Measurements from ENCODE around the gene SNX15. TPM values are rescaled to one million over a fixed set of nuclear protein-coding genes. Genes with fewer than 3 reads are reported as not detected.

SNX15 gene
- total and polyA plus RNA-seq, 2 donors (not counting 3 experiments of a cell fraction or from before 2014, with no cell fraction given) = 15.5 to 21.8 TPM

DNA sequence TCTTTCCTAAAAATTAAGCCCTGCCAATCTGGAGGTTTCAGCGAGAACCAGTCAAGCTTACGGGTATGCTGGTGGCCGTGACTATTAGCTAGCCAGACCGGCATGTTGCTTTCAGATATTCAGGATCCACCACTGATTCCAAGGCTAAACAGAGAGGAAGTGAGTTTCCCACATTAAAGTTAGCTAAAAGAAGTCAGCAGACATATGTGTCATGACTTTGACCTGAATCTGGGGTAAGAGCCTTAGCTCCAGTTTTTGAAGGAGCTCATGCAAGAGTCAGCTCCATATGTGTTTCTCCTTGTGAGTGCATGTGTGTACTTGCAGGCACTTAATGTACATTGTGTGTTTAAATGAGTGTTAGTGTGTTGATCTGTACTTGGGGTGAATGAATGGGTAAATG, 58.2 kb downstream of the SNX15 start:
- no TSS peak for BruUV-seq (replicated peaks)
- intact Hi-C loops (cut with micrococcal nuclease) (loop anchor here (2.0 kb wide), 1 partner anchor 25 kb away; the partner anchor contains the start of gene TM7SF2), dilution Hi-C loops (cut with MboI; ENCODE audit: extremely low pct_ligation_motif_present, low sequenced_read_pairs) (no loop called here)
- Histone ChIP-seq H3K9ac (replicated peaks; ENCODE audit: extremely low read depth, insufficient read depth, low read length) (no peak overlapping the region), H3K36me3 (ENCODE audit: control insufficient read depth in 2 of 2, extremely low read depth in 1 of 2, insufficient read depth in 2 of 2, low read length in 2 of 2) (peaks cover 5 to 28% of the 10 kb centered on the region in 2 experiments), H3K9me1 (replicated peaks; ENCODE audit: control insufficient read depth, extremely low read depth, insufficient read depth, low read length) (no peaks in the 10 kb centered on the region), H2AFZ (ENCODE audit: low read depth, low read length) (no peak overlapping the region), H3K9me3 (replicated peaks; ENCODE audit: control insufficient read depth, insufficient read depth, low read length) (no peaks in the 10 kb centered on the region), H3K27me3 (ENCODE audit: control insufficient read depth in 2 of 2, insufficient read depth in 2 of 2, low read length in 2 of 2) (no peaks in the 10 kb centered on the region), H3K79me2 (ENCODE audit: control insufficient read depth, insufficient read depth, low read length) (peaks cover 34% of the 10 kb centered on the region), H3K4me2 (ENCODE audit: insufficient read depth, low read length) (no peak overlapping the region), H3K4me1 (ENCODE audit: control insufficient read depth, extremely low read depth, insufficient read depth, low read length) (peaks cover 17% of the 10 kb centered on the region), H4K20me1 (replicated peaks; ENCODE audit: control insufficient read depth, extremely low read depth, insufficient read depth, low read length) (no peaks in the 10 kb centered on the region), H3K27ac (ENCODE audit: insufficient read depth, low read depth, low read length) (no peak overlapping the region), H3K4me3 (replicated peaks in 1 of 3; ENCODE audit: insufficient read depth in 1 of 3, low read depth in 1 of 3, low read length in 3 of 3) (no peak overlapping the region)
- TF ChIP-seq POLR2A (IDR thresholded peaks at IDR 0.05; ENCODE audit: low read depth, low read length) (no peak), JUN (IDR thresholded peaks at IDR 0.05; ENCODE audit: borderline replicate concordance, insufficient read depth, insufficient read length, low read depth) (no peak), MYC (IDR thresholded peaks at IDR 0.05; ENCODE audit: low read depth, low read length) (no peak), FOS (IDR thresholded peaks at IDR 0.05; ENCODE audit: borderline replicate concordance, insufficient read depth, low read length) (no peak), EZH2 (IDR thresholded peaks at IDR 0.05; ENCODE audit: borderline replicate concordance, low read depth, low read length, severe bottlenecking) (no peak), POLR2AphosphoS5 (IDR thresholded peaks at IDR 0.05; ENCODE audit: insufficient read depth, low read depth, low read length) (no peak), GATA2 (IDR thresholded peaks at IDR 0.05; ENCODE audit: insufficient read depth, insufficient read length, low read depth, low read length) (no peak)
- TF ChIP-seq, protein P1, sequence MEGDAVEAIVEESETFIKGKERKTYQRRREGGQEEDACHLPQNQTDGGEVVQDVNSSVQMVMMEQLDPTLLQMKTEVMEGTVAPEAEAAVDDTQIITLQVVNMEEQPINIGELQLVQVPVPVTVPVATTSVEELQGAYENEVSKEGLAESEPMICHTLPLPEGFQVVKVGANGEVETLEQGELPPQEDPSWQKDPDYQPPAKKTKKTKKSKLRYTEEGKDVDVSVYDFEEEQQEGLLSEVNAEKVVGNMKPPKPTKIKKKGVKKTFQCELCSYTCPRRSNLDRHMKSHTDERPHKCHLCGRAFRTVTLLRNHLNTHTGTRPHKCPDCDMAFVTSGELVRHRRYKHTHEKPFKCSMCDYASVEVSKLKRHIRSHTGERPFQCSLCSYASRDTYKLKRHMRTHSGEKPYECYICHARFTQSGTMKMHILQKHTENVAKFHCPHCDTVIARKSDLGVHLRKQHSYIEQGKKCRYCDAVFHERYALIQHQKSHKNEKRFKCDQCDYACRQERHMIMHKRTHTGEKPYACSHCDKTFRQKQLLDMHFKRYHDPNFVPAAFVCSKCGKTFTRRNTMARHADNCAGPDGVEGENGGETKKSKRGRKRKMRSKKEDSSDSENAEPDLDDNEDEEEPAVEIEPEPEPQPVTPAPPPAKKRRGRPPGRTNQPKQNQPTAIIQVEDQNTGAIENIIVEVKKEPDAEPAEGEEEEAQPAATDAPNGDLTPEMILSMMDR (IDR thresholded peaks at IDR 0.05; ENCODE audit: extremely low read depth in 1 of 2, insufficient read depth in 1 of 2, low read depth in 1 of 2, low read length in 2 of 2) = no peak
- TF ChIP-seq, protein P2, sequence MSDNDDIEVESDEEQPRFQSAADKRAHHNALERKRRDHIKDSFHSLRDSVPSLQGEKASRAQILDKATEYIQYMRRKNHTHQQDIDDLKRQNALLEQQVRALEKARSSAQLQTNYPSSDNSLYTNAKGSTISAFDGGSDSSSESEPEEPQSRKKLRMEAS (IDR thresholded peaks at IDR 0.05; ENCODE audit: insufficient read depth, insufficient read length) = no peak
- DNase-seq (ENCODE audit: low read depth, low spot score) = no peak
- POLR2A ChIA-PET = interaction anchor here (0.6 to 2.0 kb wide), 2 partner anchors 16 to 37 kb away, joined by 4 to 6 read pairs; partner anchors contain the start of genes FAU and MRPL49
- FAIRE-seq = no peak
- CTCF ChIA-PET = no interaction called here
